ENCODE data around the gene PACSIN1.

DNA sequence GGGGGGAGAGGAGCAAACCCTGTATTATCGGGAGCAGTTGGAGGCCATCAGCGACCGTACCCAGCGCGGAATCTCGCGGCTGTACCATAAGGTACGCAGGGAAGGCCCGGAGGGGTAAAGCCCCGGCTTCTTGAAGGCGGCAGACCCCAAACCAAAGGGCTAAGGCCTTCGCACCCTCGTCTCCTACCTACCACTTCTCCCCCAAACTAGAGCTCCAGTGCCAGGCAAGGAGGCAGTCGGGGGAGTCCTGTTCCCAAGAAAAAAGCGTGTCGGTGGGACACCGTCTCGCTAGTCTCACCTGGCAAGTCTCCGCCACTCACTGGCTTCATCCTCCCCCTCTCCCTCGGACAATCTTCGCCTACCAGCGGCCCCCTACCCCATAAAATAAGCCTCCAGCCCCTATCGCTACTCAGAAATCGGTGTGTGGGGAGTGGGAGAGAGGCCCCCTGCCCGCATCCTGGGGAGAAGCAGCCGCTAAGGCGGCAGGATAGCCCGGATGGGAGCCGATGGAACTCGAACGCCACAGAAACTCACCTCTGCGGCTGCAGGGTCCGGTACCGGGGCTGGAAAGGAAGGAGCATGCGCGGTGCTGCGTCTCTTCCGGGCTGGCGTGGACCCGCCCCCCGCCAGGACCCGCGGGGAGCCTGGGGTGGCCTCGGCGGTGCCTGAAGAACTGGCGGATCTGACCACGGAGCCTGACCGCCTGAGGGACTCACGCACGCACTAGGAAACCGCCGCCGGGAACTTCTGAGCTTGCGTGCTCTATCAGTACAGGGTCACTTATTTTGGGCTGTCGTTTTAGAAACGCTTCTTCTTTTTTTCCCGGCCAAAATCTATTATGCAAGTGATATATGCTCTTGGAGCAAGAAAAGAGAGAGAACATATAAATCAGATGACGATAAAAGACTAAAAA is 40.1 kb upstream of the PACSIN1 start, which contains the start of gene RPS10:
- TF ChIP-seq, protein P1, sequence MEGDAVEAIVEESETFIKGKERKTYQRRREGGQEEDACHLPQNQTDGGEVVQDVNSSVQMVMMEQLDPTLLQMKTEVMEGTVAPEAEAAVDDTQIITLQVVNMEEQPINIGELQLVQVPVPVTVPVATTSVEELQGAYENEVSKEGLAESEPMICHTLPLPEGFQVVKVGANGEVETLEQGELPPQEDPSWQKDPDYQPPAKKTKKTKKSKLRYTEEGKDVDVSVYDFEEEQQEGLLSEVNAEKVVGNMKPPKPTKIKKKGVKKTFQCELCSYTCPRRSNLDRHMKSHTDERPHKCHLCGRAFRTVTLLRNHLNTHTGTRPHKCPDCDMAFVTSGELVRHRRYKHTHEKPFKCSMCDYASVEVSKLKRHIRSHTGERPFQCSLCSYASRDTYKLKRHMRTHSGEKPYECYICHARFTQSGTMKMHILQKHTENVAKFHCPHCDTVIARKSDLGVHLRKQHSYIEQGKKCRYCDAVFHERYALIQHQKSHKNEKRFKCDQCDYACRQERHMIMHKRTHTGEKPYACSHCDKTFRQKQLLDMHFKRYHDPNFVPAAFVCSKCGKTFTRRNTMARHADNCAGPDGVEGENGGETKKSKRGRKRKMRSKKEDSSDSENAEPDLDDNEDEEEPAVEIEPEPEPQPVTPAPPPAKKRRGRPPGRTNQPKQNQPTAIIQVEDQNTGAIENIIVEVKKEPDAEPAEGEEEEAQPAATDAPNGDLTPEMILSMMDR (IDR thresholded peaks at IDR 0.05; ENCODE audit: poor library complexity, severe bottlenecking), result peak; percentile 26
- TF ChIP-seq, protein P2, sequence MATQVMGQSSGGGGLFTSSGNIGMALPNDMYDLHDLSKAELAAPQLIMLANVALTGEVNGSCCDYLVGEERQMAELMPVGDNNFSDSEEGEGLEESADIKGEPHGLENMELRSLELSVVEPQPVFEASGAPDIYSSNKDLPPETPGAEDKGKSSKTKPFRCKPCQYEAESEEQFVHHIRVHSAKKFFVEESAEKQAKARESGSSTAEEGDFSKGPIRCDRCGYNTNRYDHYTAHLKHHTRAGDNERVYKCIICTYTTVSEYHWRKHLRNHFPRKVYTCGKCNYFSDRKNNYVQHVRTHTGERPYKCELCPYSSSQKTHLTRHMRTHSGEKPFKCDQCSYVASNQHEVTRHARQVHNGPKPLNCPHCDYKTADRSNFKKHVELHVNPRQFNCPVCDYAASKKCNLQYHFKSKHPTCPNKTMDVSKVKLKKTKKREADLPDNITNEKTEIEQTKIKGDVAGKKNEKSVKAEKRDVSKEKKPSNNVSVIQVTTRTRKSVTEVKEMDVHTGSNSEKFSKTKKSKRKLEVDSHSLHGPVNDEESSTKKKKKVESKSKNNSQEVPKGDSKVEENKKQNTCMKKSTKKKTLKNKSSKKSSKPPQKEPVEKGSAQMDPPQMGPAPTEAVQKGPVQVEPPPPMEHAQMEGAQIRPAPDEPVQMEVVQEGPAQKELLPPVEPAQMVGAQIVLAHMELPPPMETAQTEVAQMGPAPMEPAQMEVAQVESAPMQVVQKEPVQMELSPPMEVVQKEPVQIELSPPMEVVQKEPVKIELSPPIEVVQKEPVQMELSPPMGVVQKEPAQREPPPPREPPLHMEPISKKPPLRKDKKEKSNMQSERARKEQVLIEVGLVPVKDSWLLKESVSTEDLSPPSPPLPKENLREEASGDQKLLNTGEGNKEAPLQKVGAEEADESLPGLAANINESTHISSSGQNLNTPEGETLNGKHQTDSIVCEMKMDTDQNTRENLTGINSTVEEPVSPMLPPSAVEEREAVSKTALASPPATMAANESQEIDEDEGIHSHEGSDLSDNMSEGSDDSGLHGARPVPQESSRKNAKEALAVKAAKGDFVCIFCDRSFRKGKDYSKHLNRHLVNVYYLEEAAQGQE (IDR thresholded peaks at IDR 0.05; ENCODE audit: borderline replicate concordance), result peak; percentile 94
- TF ChIP-seq EZH2 (IDR thresholded peaks at IDR 0.05; ENCODE audit: borderline replicate concordance, insufficient read depth, low read length, poor library complexity, severe bottlenecking), result no peak
